B cell (primary cell): ENCODE results near the gene CYTIP. TPM values are rescaled to one million over a fixed set of nuclear protein-coding genes. Genes with fewer than 3 reads are reported as not detected.
"Not testable (repeated sequence)": the region's sequence is repeated elsewhere in the genome, so short reads cannot be mapped to it uniquely, and the experiment has no call there.

Source experiments
- ATAC-seq: fragments of 200-7000 bp; cut with Tn5 transposase; one replicate; pipeline ENCODE4 v1.10.0; 2021; ENCODE audit warnings: low read depth, mild to moderate bottlenecking, moderate number of reproducible peaks, moderate library complexity
- CTCF ChIA-PET: fragments of 350-600 bp; sonication (Branson Sonifier 250); formaldehyde crosslinking; loops from one replicate; lab custom pipeline; 2021; ENCODE audit warnings: antibody characterized with exemption, inconsistent platforms; lab: Charles Lee
- POLR2A ChIA-PET: fragments of 350-600 bp; sonication (Branson Sonifier 250); formaldehyde crosslinking; loops from one replicate; lab custom pipeline; 2021; ENCODE audit warnings: antibody characterized with exemption; lab: Charles Lee
- DNase-seq: peaks from one replicate; pipeline ENCODE4 v3.0.0; 2013
- H2AFZ ChIP-seq: 2 replicates; pipeline ENCODE4 v1.6.1; 2012; ENCODE audit warnings: mild to moderate bottlenecking, low read depth, low read length; ENCODE audit not compliant: insufficient read depth, poor library complexity, severe bottlenecking
- H3K27ac ChIP-seq, 2 donors: 1 replicate in 1 of 2; 2 replicates in 1 of 2; pipeline ENCODE4 v1.5.1; 2012 to 2013; ENCODE audit warnings: low read length in 2 of 2, mild to moderate bottlenecking in 2 of 2, moderate library complexity in 1 of 2
- H3K27me3 ChIP-seq, 4 experiments: fragments of 200-600 bp in 1 of 4; sonication (generic) in 1 of 4; replicated peaks in 1 of 4; 1 replicate in 2 of 4; 2 replicates in 2 of 4; pipeline versions ENCODE4 v1.6.1 to v1.7.0; 2013 to 2016; ENCODE audit warnings: low read length in 3 of 4, mild to moderate bottlenecking in 2 of 4, mixed read lengths in 1 of 4, moderate library complexity in 1 of 4; ENCODE audit not compliant: insufficient read depth in 4 of 4, control insufficient read depth in 3 of 4; ENCODE audit errors: control extremely low read depth in 1 of 4
- H3K36me3 ChIP-seq, 2 experiments: replicated peaks in 1 of 2; 1 replicate in 1 of 2; 2 replicates in 1 of 2; pipeline versions ENCODE4 v1.6.1 to v1.7.1; 2013; ENCODE audit warnings: low read length in 1 of 2; ENCODE audit not compliant: insufficient read depth in 2 of 2, control insufficient read depth in 1 of 2; ENCODE audit errors: control extremely low read depth in 1 of 2, extremely low read depth in 1 of 2
- H3K4me1 ChIP-seq, 2 donors: fragments of 200-600 bp in 1 of 2; sonication (generic) in 1 of 2; 1 replicate in 1 of 2; 2 replicates in 1 of 2; pipeline versions ENCODE4 v1.5.1 to v1.6.1; 2013 to 2017; ENCODE audit warnings: low read length in 2 of 2; ENCODE audit not compliant: control insufficient read depth in 2 of 2, insufficient read depth in 2 of 2
- H3K4me2 ChIP-seq: replicated peaks from 2 replicates; pipeline ENCODE3; 2012; ENCODE audit warnings: mild to moderate bottlenecking, low read depth, low read length; ENCODE audit not compliant: poor library complexity, severe bottlenecking
- H3K4me3 ChIP-seq, 5 experiments: fragments of 200-600 bp in 1 of 5; sonication (generic) in 1 of 5; 1 replicate in 3 of 5; 2 replicates in 2 of 5; pipeline versions ENCODE4 v1.5.1 to v1.7.0; 2011 to 2016; ENCODE audit warnings: low read length in 4 of 5, mild to moderate bottlenecking in 4 of 5, low read depth in 2 of 5, control low read depth in 1 of 5, moderate library complexity in 1 of 5; ENCODE audit not compliant: insufficient read depth in 1 of 5; ENCODE audit errors: control extremely low read depth in 1 of 5, extremely low read depth in 1 of 5
- H3K79me2 ChIP-seq: fragments of 200-600 bp; sonication (generic); one replicate; pipeline ENCODE4 v1.6.0; 2016; ENCODE audit warnings: low read length; ENCODE audit not compliant: control insufficient read depth, insufficient read depth
- H3K9ac ChIP-seq: fragments of 200-600 bp; sonication (generic); 2 replicates; pipeline ENCODE4 v1.6.1; 2017; ENCODE audit warnings: mild to moderate bottlenecking, low read length, moderate library complexity
- H3K9me3 ChIP-seq, 3 donors: one replicate each; pipeline versions ENCODE4 v1.6.1 to v1.7.1; 2013; ENCODE audit warnings: low read length in 2 of 3; ENCODE audit not compliant: control insufficient read depth in 2 of 3, insufficient read depth in 1 of 3; ENCODE audit errors: control extremely low read depth in 1 of 3
- H4K20me1 ChIP-seq: 2 replicates; pipeline ENCODE4 v1.6.0; 2012; ENCODE audit warnings: mild to moderate bottlenecking, low read length; ENCODE audit not compliant: insufficient read depth, control insufficient read depth, poor library complexity, severe bottlenecking
- H3K27ac Mint-ChIP-seq: one replicate; pipeline ENCODE4 v1.8.0; 2021; ENCODE audit warnings: mixed read lengths
- H3K27me3 Mint-ChIP-seq: one replicate; pipeline ENCODE4 v1.8.0; 2021; ENCODE audit warnings: mixed read lengths
- H3K4me1 Mint-ChIP-seq: one replicate; pipeline ENCODE4 v1.8.0; 2021; ENCODE audit warnings: mixed read lengths
- H3K4me3 Mint-ChIP-seq: one replicate; pipeline ENCODE4 v1.8.0; 2021; ENCODE audit warnings: mixed read lengths
- H3K9me3 Mint-ChIP-seq: one replicate; pipeline ENCODE4 v1.8.0; 2022; ENCODE audit warnings: mixed read lengths; ENCODE audit not compliant: insufficient read depth
- CTCF ChIP-seq: fragments of 200-600 bp; IDR thresholded peaks from one replicate; pipeline ENCODE4 v1.8.0; 2022; ENCODE audit warnings: antibody characterized with exemption, mild to moderate bottlenecking
- EZH2 ChIP-seq: IDR thresholded peaks from 2 replicates; pipeline ENCODE4 v1.6.1; 2012; ENCODE audit warnings: borderline replicate concordance, low read depth, mild to moderate bottlenecking, moderate library complexity, low read length; ENCODE audit not compliant: insufficient read depth, poor library complexity, severe bottlenecking
- WGBS: methylation state at CpG from one replicate; pipeline ENCODE4 v1.1.5; 2013; ENCODE audit warnings: missing lambda C conversion rate; ENCODE audit not compliant: insufficient coverage; 5-methylcytosine and 5-hydroxymethylcytosine counted together
- intact Hi-C: fragments of 100-400 bp; cut with micrococcal nuclease; formaldehyde crosslinking; loops from one replicate; pipeline ENCODE4 v1.10.0; 2022
- polyA plus RNA-seq: library from polyadenylated mRNA; depleted of rRNA; stranded (reverse); fragments of >200 nt; gene quantifications from 2 replicates; pipeline ENCODE4 v1.2.3, GENCODE V29; 2012
- total RNA-seq, 2 donors: library from RNA; stranded (reverse); fragments of 120-200 nt in 1 of 2; gene quantifications; 1 replicate in 1 of 2; 2 replicates in 1 of 2; pipeline versions ENCODE4 v1.2.3 to v1.2.4, GENCODE V29; 2013 to 2022

The CYTIP gene
- total and polyA plus RNA-seq, 2 donors (not counting 1 experiment from before 2014, with no cell fraction given): 73.0 to 327 TPM

GRCh38 chr2:157411624-157412336, 32.1 kb downstream of the CYTIP start:
- peaks cover 9 to 39% of the 10 kb centered on the region in 2 experiments for H3K36me3 ChIP-seq
- H3K9me3 ChIP-seq: peaks cover 0 to 3% (median 0%) of the 10 kb centered on the region in 3 donors
- no peak for TF ChIP-seq EZH2
- TF ChIP-seq CTCF: no peak
- H3K79me2 ChIP-seq: peaks cover 4% of the 10 kb centered on the region
- H3K27me3 ChIP-seq: no peaks in the 10 kb centered on the region
- intact Hi-C loops: no loop called here
- no peaks in the 10 kb centered on the region for H4K20me1 ChIP-seq
- H3K9me3 Mint-ChIP-seq: no peaks in the 10 kb centered on the region
- H3K27ac Mint-ChIP-seq: peak overlapping the region; percentile 62
- no CpG with 5 or more reads among the region's 3 CpGs for WGBS
- H3K4me2 ChIP-seq: peak overlapping the region; percentile 15
- peaks cover 46 to 48% of the 10 kb centered on the region in 2 donors for H3K4me1 ChIP-seq
- no peak overlapping the region for H3K9ac ChIP-seq
- H3K27ac ChIP-seq: peak overlapping the region in 1 of 2 donors; percentile 55
- no peak overlapping the region for H2AFZ ChIP-seq
- H3K4me3 Mint-ChIP-seq: peak overlapping the region; percentile 43
- POLR2A ChIA-PET: interaction anchor here (2.4 kb wide), 1 partner anchor 9 kb away, joined by 10 read pairs; no protein-coding TSS in a partner anchor
- peak; percentile 12 for DNase-seq
- H3K4me3 ChIP-seq: no peak overlapping the region
- H3K4me1 Mint-ChIP-seq: peaks cover 69% of the 10 kb centered on the region
- CTCF ChIA-PET: interaction anchor here (1.0 to 2.8 kb wide), 2 partner anchors 76 to 109 kb away, joined by 3 to 20 read pairs; no protein-coding TSS in a partner anchor
- ATAC-seq: no peak
- no peaks in the 10 kb centered on the region for H3K27me3 Mint-ChIP-seq

GRCh38 chr2:157405398-157405797, 38.5 kb downstream of the CYTIP start:
- ChIA-PET CTCF (interaction anchor here (1.5 to 3.5 kb wide), 4 partner anchors 69 to 87 kb away, joined by 4 to 30 read pairs (median 6); no protein-coding TSS in a partner anchor), POLR2A (interaction anchor here (1.2 kb wide), 2 partner anchors 9 to 36 kb away, joined by 3 to 4 read pairs; no protein-coding TSS in a partner anchor)
- H3K4me3 ChIP-seq, H4K20me1 ChIP-seq, H2AFZ ChIP-seq, H3K27me3 ChIP-seq, DNase-seq, H3K9me3 ChIP-seq, H3K27me3 Mint-ChIP-seq, H3K9me3 Mint-ChIP-seq, H3K79me2 ChIP-seq, ATAC-seq, H3K36me3 ChIP-seq, H3K4me2 ChIP-seq, H3K9ac ChIP-seq: not testable (repeated sequence)
- intact Hi-C loops: loop anchor here (2.0 kb wide), 1 partner anchor 35 kb away; no protein-coding TSS in a partner anchor
- H3K4me1 ChIP-seq: peaks cover 29% of the 10 kb centered on the region in 2 donors
- peak overlapping the region in 1 of 2 donors; percentile 61 for H3K27ac ChIP-seq
- Mint-ChIP-seq H3K4me1 (peaks cover 55% of the 10 kb centered on the region), H3K4me3 (peak overlapping the region; percentile 56), H3K27ac (peak overlapping the region; percentile 93)
